AG09309 (cell line): Measurements from ENCODE around the gene PARN.

Source experiments
- DNase-seq: peaks from one replicate; pipeline ENCODE4 v3.0.0-alpha.2; 2010; ENCODE audit warnings: low read depth
- H3K4me3 ChIP-seq: 2 replicates; pipeline ENCODE4 v1.5.1; 2011; ENCODE audit warnings: mild to moderate bottlenecking, low read depth, low read length, moderate library complexity; ENCODE audit not compliant: control insufficient read depth
- TF ChIP-seq, protein P1 (sequence below): IDR thresholded peaks from 2 replicates; pipeline ENCODE4 v1.5.1; 2011; ENCODE audit warnings: mild to moderate bottlenecking, low read depth, low read length, inconsistent platforms; ENCODE audit not compliant: insufficient read depth, control insufficient read depth; ENCODE audit errors: missing control alignments

PARN gene

GRCh38 chr16:14613991-14614390 is 16.1 kb downstream of the PARN start:
- DNase-seq, result no peak
- TF ChIP-seq, protein P1, sequence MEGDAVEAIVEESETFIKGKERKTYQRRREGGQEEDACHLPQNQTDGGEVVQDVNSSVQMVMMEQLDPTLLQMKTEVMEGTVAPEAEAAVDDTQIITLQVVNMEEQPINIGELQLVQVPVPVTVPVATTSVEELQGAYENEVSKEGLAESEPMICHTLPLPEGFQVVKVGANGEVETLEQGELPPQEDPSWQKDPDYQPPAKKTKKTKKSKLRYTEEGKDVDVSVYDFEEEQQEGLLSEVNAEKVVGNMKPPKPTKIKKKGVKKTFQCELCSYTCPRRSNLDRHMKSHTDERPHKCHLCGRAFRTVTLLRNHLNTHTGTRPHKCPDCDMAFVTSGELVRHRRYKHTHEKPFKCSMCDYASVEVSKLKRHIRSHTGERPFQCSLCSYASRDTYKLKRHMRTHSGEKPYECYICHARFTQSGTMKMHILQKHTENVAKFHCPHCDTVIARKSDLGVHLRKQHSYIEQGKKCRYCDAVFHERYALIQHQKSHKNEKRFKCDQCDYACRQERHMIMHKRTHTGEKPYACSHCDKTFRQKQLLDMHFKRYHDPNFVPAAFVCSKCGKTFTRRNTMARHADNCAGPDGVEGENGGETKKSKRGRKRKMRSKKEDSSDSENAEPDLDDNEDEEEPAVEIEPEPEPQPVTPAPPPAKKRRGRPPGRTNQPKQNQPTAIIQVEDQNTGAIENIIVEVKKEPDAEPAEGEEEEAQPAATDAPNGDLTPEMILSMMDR, result no peak
- H3K4me3 ChIP-seq, result no peak overlapping the region

GRCh38 chr16:14611660-14612059 is 18.4 kb downstream of the PARN start:
- DNase-seq, result no peak
- no peak overlapping the region for H3K4me3 ChIP-seq
- TF ChIP-seq, protein P1, result no peak

DNA sequence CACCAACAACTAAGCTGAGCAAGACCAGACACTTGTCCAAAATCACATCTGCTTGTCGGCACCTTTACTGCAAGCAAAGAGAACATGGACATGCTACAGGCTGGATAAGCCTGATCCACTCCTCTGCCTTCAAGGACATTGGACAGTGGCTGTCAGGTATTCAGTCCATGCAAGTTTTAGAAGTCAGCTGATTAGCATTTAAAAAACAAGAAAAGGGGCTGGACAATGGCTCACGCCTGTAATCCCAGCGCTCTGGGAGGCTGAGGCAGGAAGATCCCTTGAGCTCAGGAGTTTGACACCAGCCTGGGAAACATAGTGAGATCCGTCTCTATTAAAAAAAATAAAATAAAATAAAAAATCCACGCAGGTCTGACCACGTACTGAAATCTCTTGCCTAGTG is 20.3 kb downstream of the PARN start:
- no peak for DNase-seq
- TF ChIP-seq, protein P1, result no peak
- H3K4me3 ChIP-seq, result no peak overlapping the region

DNA sequence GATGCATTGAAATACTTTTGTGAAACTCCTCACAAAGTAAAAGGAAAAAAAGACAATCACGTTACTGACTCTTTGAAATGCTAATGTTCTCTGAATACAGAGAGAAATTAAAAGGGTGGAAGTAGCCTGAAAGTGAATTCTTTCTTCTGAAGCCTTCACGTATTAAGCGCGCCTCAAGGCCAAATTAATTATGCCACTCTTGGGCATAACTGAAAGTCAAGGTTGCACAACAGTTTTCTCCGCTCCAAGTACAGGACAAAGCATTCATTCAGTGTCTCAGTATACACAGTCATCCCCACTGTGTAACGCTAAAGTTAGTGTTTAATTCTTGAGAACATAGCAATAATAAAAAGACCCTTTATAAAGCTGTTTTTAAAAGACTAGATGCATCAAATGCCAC is 21.5 kb downstream of the PARN start:
- H3K4me3 ChIP-seq, result no peak overlapping the region
- TF ChIP-seq, protein P1, result no peak
- DNase-seq, result no peak

- no peak overlapping the region for H3K4me3 ChIP-seq
- TF ChIP-seq, protein P1, result no peak
- DNase-seq, result no peak
These were observed 21.9 kb downstream of the PARN start for GRCh38 chr16:14608111-14608566.

DNA sequence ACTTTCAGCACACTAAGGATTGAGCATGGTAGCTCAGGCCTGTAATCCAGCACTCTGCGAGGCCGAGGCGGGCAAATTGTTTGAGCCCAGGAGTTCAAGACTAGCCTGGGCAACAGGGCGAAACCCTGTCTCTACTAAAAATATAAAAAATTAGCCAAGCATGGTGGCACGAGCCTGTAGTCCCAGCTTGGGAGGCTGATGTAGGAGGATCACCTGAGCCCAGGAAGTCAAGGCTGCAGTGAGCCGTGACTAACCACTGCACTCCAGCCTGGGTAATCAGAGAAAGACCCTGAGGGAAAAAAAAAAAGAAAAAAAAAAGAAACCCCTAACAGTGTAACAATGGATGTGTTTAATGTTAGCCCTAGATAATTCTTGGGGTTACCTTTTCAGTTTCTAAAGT is 24.0 kb downstream of the PARN start:
- H3K4me3 ChIP-seq, result no peak overlapping the region
- TF ChIP-seq, protein P1, result no peak
- DNase-seq, result no peak

DNA sequence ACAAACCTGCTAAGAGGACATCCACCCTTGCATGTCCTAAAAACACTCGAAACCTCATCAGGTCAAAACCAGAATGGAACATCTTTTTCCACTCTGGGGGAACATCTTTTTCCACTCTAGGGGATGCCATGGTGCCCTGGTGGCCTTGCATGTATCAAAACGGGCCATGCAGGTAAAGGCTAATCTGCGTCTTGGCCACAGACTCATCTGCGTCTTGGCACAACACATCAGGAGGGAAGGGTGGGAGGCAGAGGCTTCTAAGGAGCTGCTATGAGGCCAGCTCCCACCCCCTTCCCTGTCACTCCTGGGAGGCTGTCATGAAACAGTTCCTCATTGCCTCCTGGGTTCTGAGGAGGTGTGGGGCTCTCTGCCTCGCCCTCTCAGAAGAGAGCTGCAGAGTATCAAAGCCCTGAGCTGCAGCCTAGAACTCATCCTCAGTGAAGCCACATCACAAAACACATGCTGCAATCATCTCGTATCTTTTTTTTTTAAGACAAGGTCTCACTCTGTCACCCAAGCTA is 27.6 kb downstream of the PARN start:
- H3K4me3 ChIP-seq, result no peak overlapping the region
- DNase-seq, result no peak
- TF ChIP-seq, protein P1, result no peak
